C4-2B (cell line): ENCODE results near the gene MAST1.

Experiments
- ZFX ChIP-seq: fragments of 450-650 bp; IDR thresholded peaks from 2 replicates; pipeline ENCODE4 v1.6.1; 2017
- TF ChIP-seq, protein P1 (sequence below): fragments of 450-650 bp; conservative IDR thresholded peaks from 2 replicates; pipeline ENCODE4 v1.5.1; 2017; ENCODE audit warnings: mild to moderate bottlenecking

DNA sequence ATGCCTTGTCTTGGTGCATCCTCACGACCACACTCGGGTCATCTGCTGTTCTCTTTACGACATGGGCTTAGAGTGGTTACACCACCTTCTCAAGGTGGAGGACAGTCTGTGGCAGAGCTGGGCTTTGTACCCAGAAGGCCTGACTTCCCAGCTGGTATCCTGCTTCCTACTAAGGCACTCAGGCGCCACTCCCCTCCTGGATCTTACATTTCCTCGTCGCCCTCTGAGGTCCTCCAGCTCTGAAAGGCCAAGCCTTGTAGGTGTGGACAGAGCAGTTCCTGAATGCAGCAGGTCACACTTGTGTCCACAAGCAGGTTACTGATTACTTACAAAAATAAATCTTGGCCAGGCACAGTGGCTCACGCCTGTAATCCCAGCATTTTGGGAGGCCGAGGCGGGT is 68.9 kb downstream of the MAST1 start:
- TF ChIP-seq, protein P1, sequence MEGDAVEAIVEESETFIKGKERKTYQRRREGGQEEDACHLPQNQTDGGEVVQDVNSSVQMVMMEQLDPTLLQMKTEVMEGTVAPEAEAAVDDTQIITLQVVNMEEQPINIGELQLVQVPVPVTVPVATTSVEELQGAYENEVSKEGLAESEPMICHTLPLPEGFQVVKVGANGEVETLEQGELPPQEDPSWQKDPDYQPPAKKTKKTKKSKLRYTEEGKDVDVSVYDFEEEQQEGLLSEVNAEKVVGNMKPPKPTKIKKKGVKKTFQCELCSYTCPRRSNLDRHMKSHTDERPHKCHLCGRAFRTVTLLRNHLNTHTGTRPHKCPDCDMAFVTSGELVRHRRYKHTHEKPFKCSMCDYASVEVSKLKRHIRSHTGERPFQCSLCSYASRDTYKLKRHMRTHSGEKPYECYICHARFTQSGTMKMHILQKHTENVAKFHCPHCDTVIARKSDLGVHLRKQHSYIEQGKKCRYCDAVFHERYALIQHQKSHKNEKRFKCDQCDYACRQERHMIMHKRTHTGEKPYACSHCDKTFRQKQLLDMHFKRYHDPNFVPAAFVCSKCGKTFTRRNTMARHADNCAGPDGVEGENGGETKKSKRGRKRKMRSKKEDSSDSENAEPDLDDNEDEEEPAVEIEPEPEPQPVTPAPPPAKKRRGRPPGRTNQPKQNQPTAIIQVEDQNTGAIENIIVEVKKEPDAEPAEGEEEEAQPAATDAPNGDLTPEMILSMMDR: no peak
- no peak for TF ChIP-seq ZFX
